ENCODE measurements around the gene SAMD3. TPM values are rescaled to one million over a fixed set of nuclear protein-coding genes. Genes with fewer than 3 reads are reported as not detected.
"Not testable (repeated sequence)": the region's sequence is repeated elsewhere in the genome, so short reads cannot be mapped to it uniquely, and the experiment has no call there.

Gene SAMD3
- total RNA-seq, 1 donor from 2014 or later, result 5.5 TPM

- H3K36me3 ChIP-seq, result no peaks in the 10 kb centered on the region
- H3K27me3 ChIP-seq (ENCODE audit: low read depth), result no peaks in the 10 kb centered on the region
- DNase-seq, result no peak
- no peak for ATAC-seq
- no peak for TF ChIP-seq CTCF (IDR thresholded peaks at IDR 0.05)
- no peaks in the 10 kb centered on the region for H3K4me1 ChIP-seq
- no peaks in the 10 kb centered on the region for H3K9me3 ChIP-seq
- intact Hi-C loops (cut with DNase I), result no loop called here
- no peak overlapping the region for H3K27ac ChIP-seq
- no peak overlapping the region for H3K4me3 ChIP-seq
Measured at GRCh38 chr6:130200020-130200419, 22.7 kb downstream of the SAMD3 start.

GRCh38 chr6:130198483-130199035, 24.2 kb downstream of the SAMD3 start:
- Histone ChIP-seq H3K27ac (no peak overlapping the region), H3K4me1 (no peaks in the 10 kb centered on the region), H3K4me3 (no peak overlapping the region), H3K36me3 (no peaks in the 10 kb centered on the region), H3K9me3 (no peaks in the 10 kb centered on the region), H3K27me3 (ENCODE audit: low read depth) (no peaks in the 10 kb centered on the region)
- DNase-seq, result no peak
- no peak for TF ChIP-seq CTCF (IDR thresholded peaks at IDR 0.05)
- intact Hi-C loops (cut with DNase I), result no loop called here
- ATAC-seq, result no peak

- intact Hi-C loops (cut with DNase I); H3K4me1 ChIP-seq; DNase-seq; ATAC-seq; H3K27ac ChIP-seq; H3K9me3 ChIP-seq; H3K36me3 ChIP-seq; H3K27me3 ChIP-seq (ENCODE audit: low read depth); H3K4me3 ChIP-seq: not testable (repeated sequence)
Measured at GRCh38 chr6:130197816-130198482, 24.8 kb downstream of the SAMD3 start.

GRCh38 chr6:130194434-130194833, 28.3 kb downstream of the SAMD3 start:
- H3K4me3 ChIP-seq; ATAC-seq; H3K27me3 ChIP-seq (ENCODE audit: low read depth); intact Hi-C loops (cut with DNase I); H3K27ac ChIP-seq; H3K4me1 ChIP-seq; DNase-seq; H3K36me3 ChIP-seq; H3K9me3 ChIP-seq: not testable (repeated sequence)

- Histone ChIP-seq H3K9me3 (no peaks in the 10 kb centered on the region), H3K36me3 (no peaks in the 10 kb centered on the region), H3K27ac (no peak overlapping the region), H3K27me3 (ENCODE audit: low read depth) (no peaks in the 10 kb centered on the region), H3K4me1 (no peaks in the 10 kb centered on the region), H3K4me3 (no peak overlapping the region)
- ATAC-seq (no peak), DNase-seq (no peak)
- TF ChIP-seq CTCF (IDR thresholded peaks at IDR 0.05), result no peak
- intact Hi-C loops (cut with DNase I), result no loop called here
Measured at GRCh38 chr6:130190701-130191690, 31.8 kb downstream of the SAMD3 start.

GRCh38 chr6:130189531-130190397, 33.0 kb downstream of the SAMD3 start:
- TF ChIP-seq CTCF (IDR thresholded peaks at IDR 0.05), result no peak
- H3K27me3 ChIP-seq (ENCODE audit: low read depth), result no peaks in the 10 kb centered on the region
- intact Hi-C loops (cut with DNase I), result no loop called here
- H3K27ac ChIP-seq, result no peak overlapping the region
- H3K4me3 ChIP-seq, result no peak overlapping the region
- no peaks in the 10 kb centered on the region for H3K4me1 ChIP-seq
- ATAC-seq, result no peak
- H3K36me3 ChIP-seq, result no peaks in the 10 kb centered on the region
- H3K9me3 ChIP-seq, result no peaks in the 10 kb centered on the region
- no peak for DNase-seq

Measured in lower lobe of right lung (tissue), 2 donors.